Parathyroid adenoma (tissue), 2 donors: ENCODE data around the gene VEGFB.

ENCODE experiments used
- H2AFZ ChIP-seq: fragments of 300-600 bp; sonication (generic); one replicate; pipeline ENCODE4 v1.7.0; 2017; ENCODE audit warnings: antibody characterized with exemption, mild to moderate bottlenecking
- H3K27ac ChIP-seq: fragments of 300-600 bp; sonication (generic); one replicate; pipeline ENCODE4 v1.7.0; 2017
- H3K27me3 ChIP-seq: fragments of 300-600 bp; sonication (generic); one replicate; pipeline ENCODE4 v1.7.0; 2017; ENCODE audit warnings: low read length; ENCODE audit not compliant: control insufficient read depth, insufficient read depth
- H3K36me3 ChIP-seq: fragments of 300-600 bp; sonication (generic); one replicate; pipeline ENCODE4 v1.7.0; 2017; ENCODE audit warnings: low read length; ENCODE audit not compliant: control insufficient read depth, insufficient read depth
- H3K4me1 ChIP-seq: fragments of 300-600 bp; sonication (generic); one replicate; pipeline ENCODE4 v1.7.0; 2017; ENCODE audit warnings: control low read depth
- H3K4me2 ChIP-seq: fragments of 300-600 bp; sonication (generic); one replicate; pipeline ENCODE4 v1.7.0; 2017; ENCODE audit warnings: low read length
- H3K4me3 ChIP-seq: fragments of 300-600 bp; sonication (generic); one replicate; pipeline ENCODE4 v1.7.0; 2017; ENCODE audit warnings: low read depth, low read length
- H3K79me2 ChIP-seq: fragments of 300-600 bp; sonication (generic); one replicate; pipeline ENCODE4 v1.7.0; 2017; ENCODE audit warnings: control low read depth
- H3K9ac ChIP-seq: fragments of 300-600 bp; sonication (generic); one replicate; pipeline ENCODE4 v1.7.0; 2017; ENCODE audit warnings: mild to moderate bottlenecking
- H3K9me3 ChIP-seq: fragments of 300-600 bp; sonication (generic); one replicate; pipeline ENCODE4 v1.7.0; 2017; ENCODE audit warnings: low read length; ENCODE audit not compliant: control insufficient read depth
- TF ChIP-seq, protein P1 (sequence below): fragments of 300-600 bp; sonication (generic); IDR thresholded peaks from one replicate; pipeline ENCODE4 v1.7.0; 2017; ENCODE audit warnings: antibody characterized with exemption, mild to moderate bottlenecking
- donor health status: primary hyperparathyroidism.

Gene VEGFB

DNA sequence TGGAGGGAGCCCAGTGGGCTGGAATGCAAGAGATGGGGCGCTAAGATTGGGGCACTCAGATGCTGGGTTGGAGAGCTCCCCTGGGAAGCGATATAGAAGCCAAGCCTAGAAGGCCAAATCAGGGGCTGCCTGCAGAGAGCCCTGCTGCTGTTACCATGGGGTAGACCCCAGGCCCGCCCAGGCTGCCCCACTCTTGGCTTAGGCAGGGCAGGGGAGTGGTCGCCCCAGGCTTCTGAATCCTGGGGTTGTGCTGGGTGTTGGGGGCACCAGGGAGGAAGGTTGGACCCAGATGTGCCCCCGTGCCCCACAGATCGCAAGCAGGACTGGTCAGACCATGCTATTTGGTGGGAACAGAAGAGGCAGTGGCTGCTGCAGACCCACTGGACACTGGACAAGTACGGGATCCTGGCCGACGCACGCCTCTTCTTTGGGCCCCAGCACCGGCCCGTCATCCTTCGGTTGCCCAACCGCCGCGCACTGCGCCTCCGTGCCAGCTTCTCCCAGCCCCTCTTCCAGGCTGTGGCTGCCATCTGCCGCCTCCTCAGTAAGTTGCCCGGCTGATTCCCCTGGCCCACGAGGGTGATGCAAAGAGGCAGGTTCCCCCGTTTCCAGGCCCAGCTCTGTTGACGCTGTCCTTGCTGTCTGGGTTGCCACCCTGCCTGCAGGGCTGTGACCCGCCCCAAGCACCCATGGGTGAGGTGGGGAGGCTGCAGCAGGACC is 23.9 kb upstream of the VEGFB start:
- no peaks in the 10 kb centered on the region for H3K36me3 ChIP-seq
- TF ChIP-seq, protein P1, sequence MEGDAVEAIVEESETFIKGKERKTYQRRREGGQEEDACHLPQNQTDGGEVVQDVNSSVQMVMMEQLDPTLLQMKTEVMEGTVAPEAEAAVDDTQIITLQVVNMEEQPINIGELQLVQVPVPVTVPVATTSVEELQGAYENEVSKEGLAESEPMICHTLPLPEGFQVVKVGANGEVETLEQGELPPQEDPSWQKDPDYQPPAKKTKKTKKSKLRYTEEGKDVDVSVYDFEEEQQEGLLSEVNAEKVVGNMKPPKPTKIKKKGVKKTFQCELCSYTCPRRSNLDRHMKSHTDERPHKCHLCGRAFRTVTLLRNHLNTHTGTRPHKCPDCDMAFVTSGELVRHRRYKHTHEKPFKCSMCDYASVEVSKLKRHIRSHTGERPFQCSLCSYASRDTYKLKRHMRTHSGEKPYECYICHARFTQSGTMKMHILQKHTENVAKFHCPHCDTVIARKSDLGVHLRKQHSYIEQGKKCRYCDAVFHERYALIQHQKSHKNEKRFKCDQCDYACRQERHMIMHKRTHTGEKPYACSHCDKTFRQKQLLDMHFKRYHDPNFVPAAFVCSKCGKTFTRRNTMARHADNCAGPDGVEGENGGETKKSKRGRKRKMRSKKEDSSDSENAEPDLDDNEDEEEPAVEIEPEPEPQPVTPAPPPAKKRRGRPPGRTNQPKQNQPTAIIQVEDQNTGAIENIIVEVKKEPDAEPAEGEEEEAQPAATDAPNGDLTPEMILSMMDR = no peak

DNA sequence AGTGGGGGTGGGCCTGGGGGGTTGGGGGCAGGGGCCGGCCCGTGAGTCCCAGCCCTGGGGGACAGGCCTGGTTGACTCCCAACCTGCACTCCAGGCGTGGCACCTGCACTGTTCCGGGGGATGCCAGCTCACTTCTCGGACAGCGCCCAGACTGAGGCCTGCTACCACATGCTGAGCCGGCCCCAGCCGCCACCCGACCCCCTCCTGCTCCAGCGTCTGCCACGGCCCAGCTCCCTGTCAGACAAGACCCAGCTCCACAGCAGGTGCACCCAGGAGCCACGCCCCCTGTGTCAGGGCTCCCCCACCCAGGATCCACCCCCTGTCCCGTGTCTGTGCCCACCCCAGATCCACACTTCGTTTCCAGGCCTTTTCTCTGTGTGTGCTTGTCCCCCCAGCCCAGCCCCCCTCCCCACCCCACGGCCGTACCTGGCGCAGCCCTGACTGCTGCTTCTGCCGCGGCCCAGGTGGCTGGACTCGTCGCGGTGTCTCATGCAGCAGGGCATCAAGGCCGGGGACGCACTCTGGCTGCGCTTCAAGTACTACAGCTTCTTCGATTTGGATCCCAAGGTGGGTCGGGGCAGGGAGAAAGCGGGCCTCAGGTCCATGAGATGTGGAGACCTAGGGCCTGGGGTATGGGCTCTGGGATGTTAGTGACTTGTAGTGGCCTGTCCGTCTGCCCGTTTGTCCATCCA is 23.1 kb upstream of the VEGFB start:
- Histone ChIP-seq H3K79me2 (no peaks in the 10 kb centered on the region), H3K4me2 (no peak overlapping the region), H3K9me3 (no peaks in the 10 kb centered on the region), H3K27ac (no peak overlapping the region), H3K9ac (no peak overlapping the region), H3K4me3 (no peak overlapping the region), H3K36me3 (no peaks in the 10 kb centered on the region), H3K27me3 (no peaks in the 10 kb centered on the region), H2AFZ (no peak overlapping the region), H3K4me1 (no peaks in the 10 kb centered on the region)
- TF ChIP-seq, protein P1 = no peak

More for the DNA sequence above, 23.9 kb upstream of the VEGFB start:
- Histone ChIP-seq H3K9me3 (no peaks in the 10 kb centered on the region), H3K27ac (no peak overlapping the region), H3K27me3 (no peaks in the 10 kb centered on the region), H2AFZ (no peak overlapping the region), H3K79me2 (no peaks in the 10 kb centered on the region), H3K4me3 (no peak overlapping the region), H3K9ac (no peak overlapping the region), H3K4me1 (no peaks in the 10 kb centered on the region), H3K4me2 (no peak overlapping the region)

DNA sequence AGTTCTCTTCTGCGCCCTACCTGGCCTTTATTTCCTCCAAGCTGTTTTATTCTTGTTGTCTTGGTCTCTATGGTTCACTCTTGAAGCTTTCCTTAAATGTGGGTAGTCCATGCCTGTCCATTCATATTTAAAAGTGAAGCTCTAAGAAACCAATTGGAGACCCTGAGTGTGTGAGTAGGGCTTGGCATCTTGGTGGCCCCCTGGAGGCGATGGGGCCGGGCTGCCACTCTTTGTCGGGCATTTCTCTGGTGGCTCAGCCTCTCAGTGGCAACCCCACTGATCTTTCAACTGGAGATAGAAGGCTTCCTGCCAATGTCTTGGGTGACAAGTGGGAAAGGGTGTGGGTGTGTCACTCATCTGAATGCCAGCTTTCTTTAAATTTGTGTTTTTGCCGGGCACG is 17.5 kb upstream of the VEGFB start:
- Histone ChIP-seq H3K79me2 (no peaks in the 10 kb centered on the region), H3K27me3 (no peaks in the 10 kb centered on the region), H3K36me3 (no peaks in the 10 kb centered on the region), H3K9me3 (no peaks in the 10 kb centered on the region), H3K4me2 (no peak overlapping the region), H3K4me3 (no peak overlapping the region), H3K4me1 (no peaks in the 10 kb centered on the region), H3K27ac (no peak overlapping the region), H3K9ac (no peak overlapping the region), H2AFZ (no peak overlapping the region)
- TF ChIP-seq, protein P1 = no peak

DNA sequence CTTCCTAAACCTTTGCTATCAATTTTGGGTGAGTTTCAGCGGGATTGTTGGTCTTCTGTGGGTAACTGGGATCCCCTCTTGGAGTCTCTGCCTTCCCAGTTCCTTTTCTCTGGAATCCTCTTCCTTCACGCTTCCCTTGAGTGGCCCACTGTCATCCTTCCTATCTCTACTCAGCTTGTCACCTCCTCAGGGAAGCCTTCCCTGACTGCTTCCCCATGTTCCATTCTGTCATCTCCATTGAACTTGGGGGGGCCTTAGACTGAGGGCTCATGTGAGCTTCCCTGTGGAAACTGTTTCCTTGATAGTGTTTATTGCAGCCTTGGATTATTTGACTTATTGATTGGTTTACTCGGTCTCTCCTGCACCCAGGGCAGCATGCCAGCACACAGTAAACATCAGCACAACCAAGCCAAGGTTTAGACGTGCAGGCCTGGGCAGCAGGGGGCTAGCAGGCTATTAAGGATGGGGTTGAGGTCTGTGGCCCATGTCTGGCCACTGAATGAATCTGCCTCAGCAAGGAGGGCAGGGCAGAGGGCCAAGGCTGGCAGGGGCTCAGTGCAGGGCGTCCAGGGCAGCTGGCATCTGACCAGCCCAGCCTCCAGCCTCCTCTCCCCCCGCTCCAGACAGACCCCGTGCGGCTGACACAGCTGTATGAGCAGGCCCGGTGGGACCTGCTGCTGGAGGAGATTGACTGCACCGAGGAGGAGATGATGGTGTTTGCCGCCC is 15.6 kb upstream of the VEGFB start:
- TF ChIP-seq, protein P1 = no peak
- H3K4me1 ChIP-seq = no peaks in the 10 kb centered on the region
- no peak overlapping the region for H3K27ac ChIP-seq
- H3K27me3 ChIP-seq = no peaks in the 10 kb centered on the region
- H3K4me2 ChIP-seq = no peak overlapping the region
- H3K36me3 ChIP-seq = no peaks in the 10 kb centered on the region
- H2AFZ ChIP-seq = no peak overlapping the region
- H3K79me2 ChIP-seq = no peaks in the 10 kb centered on the region
- no peak overlapping the region for H3K9ac ChIP-seq
- H3K4me3 ChIP-seq = no peak overlapping the region
- no peaks in the 10 kb centered on the region for H3K9me3 ChIP-seq
